CD1c-positive myeloid dendritic cell (primary cell): ENCODE measurements around the gene SCRN3.
"Not testable (repeated sequence)": the region's sequence is repeated elsewhere in the genome, so short reads cannot be mapped to it uniquely, and the experiment has no call there.

ENCODE experiments used
- DNase-seq: peaks from one replicate; pipeline ENCODE4 v3.0.0-alpha.2; 2016; ENCODE audit errors: extremely low spot score

Gene SCRN3, protein sequence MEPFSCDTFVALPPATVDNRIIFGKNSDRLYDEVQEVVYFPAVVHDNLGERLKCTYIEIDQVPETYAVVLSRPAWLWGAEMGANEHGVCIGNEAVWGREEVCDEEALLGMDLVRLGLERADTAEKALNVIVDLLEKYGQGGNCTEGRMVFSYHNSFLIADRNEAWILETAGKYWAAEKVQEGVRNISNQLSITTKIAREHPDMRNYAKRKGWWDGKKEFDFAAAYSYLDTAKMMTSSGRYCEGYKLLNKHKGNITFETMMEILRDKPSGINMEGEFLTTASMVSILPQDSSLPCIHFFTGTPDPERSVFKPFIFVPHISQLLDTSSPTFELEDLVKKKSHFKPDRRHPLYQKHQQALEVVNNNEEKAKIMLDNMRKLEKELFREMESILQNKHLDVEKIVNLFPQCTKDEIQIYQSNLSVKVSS

GRCh38 chr2:174395284-174395968, at the start of gene SCRN3:
Gene SCRN3 (plus strand): TSS chr2:174395730. CDS start chr2:174398284, 2,554 bp downstream.
- peak; percentile 83 for DNase-seq

GRCh38 chr2:174350018-174350417, 45.5 kb upstream of the SCRN3 start:
- DNase-seq = no peak

DNA sequence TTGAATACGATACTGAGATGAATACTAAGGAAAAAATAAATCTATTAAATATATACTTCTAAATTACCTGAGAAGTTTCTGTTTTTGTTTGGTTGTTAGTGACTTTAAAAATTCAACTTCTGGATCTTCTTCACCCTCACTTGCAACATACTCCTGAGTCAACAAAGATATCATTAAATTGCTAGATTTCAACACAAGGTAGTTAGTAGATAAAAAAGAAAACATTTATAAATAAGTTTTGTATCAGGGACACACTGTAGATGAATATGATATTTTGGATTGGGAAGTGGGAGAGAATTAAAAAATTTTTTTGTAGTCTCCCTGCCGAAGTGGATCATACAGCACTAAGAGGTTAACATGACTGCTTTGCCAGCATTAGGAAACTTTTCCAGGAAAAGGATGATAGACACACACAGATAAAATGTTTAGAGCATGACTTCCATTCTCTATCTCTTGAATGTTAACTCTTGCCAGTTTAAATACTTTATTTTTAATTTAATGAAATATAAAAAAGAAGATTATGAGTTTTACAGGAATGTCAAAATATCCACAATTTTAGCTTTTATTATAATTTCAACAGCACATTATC, 44.8 kb upstream of the SCRN3 start:
- DNase-seq = no peak

DNA sequence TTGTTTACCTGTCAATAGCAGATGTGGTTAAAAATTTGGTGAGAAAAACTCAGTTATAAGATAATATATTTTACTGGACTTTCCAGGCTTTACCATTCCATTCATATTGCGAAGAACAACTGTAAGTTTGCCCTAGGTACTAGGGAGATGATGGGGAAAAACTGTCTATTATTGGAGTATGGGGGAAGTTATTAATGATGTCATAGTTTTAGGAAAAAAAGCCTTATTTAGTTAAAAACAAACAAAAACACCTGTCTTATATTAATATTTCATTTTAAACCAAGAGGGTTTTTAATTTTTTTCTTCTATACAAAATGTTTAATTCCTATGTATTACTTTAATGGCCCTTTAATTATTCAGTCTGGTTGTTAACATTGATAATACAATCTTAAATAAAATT, 42.5 kb upstream of the SCRN3 start:
- DNase-seq = no peak

DNA sequence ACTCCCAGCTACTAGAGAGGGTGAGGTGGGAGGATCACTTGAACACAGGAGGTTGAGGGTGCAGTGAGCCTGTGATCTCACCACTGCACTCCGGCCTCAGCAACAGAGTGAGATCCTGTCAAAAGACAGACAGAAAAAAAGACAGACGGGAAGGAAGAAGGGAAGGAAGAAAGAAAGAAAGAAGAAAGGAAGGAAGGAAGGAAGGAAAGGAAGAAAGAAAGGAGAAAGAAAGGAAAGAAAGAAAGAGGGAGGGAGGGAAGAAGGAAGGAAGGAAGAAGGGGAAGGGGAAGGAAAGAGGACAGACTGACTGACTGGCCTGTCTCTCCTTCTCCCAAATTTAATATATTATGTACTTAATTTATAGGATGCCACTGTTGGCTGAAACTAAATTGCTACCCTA, 39.2 kb upstream of the SCRN3 start:
- no peak for DNase-seq

DNA sequence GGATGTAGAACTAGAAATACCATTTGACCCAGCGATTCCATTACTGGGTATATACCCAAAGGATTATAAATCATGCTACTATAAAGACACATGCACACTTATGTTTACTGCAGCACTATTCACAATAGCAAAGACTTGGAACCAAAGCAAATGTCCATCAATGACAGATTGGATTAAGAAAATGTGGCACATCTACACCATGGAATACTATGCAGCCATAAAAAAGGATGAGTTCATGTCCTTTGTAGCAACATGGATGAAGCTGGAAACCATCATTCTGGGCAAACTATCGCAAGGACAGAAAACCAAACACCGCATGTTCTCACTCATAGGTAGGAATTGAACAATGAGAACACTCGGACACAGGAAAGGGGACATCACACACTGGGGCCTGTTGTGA, 35.9 kb upstream of the SCRN3 start:
- not testable (repeated sequence) for DNase-seq

DNA sequence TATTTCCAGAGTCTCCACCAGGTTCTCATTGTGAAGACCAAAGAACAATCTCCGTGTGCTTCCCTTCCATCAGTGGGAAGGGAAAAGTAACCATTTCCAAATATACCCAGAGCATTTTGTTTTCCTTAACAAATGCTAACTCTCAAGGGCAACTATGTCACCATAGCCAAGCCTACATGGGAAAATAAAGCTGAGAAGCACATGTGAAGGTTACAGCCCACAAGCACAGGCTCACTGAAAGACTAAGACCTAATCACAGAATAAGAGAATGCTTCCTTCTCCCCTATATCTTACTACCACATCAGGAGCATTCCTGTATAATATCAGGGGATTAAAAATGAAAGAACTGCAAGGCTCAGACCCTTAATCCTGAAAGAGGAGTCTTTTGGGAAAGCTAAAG, 32.6 kb upstream of the SCRN3 start:
- DNase-seq = no peak

DNA sequence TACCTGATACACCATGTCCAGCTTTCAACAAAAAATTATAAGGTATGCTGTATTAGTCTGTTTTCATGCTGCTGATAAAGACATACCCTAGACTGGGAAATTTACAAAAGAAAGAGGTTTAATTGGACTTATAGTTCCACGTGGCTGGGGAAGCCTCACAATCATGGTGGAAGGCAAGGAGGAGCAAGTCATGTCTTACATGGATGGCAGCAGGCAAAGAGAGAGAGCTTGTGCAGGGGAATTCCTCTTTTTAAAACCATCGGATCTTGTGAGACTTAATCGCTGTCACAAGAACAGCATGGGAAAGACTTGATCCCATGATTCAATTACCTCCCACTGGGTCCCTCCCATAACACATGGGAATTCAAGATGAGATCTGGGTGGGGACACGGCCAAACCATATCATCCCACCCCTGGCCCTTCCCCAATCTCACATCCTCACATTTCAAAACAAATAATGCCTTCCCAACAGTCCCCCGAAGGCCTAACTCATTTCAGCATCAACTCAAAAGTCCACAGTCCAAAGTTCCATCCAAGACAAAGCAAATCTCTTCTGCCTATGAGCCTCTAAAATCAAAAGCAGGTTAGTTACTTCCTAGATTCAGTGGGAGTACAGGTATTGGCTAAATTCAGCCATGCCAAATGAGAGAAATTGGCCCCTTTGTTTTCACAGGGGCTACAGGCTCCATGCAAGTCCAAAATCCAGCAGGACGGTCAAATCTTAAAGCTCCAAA, 31.9 kb upstream of the SCRN3 start:
- DNase-seq = not testable (repeated sequence)

DNA sequence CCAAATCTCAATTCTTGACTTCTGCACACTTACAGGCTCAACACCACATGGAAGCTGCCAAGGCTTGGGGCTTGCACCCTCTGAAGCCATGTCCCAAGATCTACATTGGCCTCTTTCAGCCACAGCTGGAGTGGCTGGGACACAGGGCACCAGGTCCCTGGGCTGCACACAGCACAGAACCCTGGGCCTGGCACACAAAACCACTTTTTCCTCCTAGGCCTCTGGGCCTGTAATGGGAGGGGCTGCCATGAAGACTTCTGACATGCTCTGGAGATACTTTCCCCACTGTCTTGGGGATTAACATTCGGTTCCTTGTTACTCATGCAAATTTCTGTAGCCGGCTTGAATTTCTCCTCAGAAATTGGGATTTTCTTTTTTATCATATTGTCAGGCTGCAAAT, 30.9 kb upstream of the SCRN3 start:
- no peak for DNase-seq

DNA sequence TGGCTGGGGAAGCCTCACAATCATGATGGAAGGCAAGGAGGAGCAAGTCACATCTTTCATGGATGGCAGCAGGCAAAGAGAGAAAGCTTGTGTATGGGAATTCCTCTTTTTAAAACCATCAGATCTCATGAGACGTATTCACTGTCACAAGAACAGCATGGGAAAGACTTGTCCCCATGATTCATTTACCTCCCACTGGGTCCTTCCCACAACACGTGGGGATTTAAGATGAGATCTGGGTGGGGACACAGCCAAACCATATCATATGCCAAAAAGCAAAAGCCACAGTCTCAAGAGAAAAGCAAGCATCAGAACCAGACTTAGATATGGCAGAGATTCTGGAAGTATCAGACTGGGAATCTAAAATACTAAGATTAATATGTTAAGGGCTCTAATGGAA, 30.0 kb upstream of the SCRN3 start:
- no peak for DNase-seq

DNA sequence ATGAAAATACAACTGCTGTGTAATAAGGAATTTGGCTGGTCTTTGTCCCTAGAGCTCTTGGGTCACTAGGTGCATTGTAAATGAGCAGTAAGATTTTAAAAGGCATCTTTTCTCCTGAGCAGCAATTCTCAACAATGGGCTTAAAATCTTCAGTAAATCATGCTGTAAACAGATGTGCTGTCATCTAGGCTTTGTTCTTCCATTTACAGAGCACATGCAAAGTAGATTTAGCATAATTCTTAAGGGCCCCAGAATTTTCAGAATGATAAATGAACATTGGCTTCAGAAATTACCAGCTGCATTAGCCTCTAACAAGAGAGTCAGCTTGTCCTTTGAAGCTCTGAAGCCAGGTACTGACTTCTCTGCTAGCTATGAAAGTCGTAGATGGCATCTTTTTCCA, 26.8 kb upstream of the SCRN3 start:
- no peak for DNase-seq

- DNase-seq = no peak
Observed at GRCh38 chr2:174376967-174377366, 18.6 kb upstream of the SCRN3 start.

DNA sequence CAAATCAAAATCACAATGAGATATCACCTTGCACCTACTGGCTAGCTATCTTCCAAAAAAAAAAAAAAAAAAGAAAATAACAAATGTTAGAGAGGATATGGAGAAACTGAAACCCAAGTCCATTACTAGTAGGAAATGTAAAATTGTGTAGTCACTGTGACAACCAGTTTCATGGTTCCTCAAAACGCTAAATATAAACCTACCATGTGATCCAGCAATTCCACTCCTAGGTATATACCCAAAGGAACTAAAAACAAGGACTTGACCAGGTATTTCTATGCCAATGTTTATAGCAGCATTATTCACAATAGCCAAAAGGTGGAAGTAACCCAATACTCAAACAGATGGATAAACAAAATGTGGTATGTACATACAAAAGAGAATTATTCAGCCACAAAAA, 11.7 kb upstream of the SCRN3 start:
- peak; percentile 72 for DNase-seq

DNA sequence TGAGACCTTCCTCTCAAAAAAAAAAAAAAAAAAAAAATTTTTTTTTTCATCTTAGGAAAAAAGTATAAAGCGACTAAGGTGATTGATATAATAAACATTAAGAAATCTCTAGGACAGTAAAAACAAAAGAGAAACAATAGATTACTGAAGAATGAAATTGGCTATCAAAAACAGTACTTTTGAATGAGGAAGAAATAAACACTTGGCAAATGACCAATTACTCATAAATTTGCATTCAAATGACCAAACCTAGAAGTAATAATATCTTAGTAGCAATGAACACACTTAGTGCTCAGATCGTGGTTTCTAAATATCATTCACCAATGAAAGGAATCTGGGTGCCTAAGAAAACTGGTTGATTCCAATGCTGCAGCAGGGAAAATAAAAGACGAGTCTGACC, 10.3 kb upstream of the SCRN3 start:
- peak; percentile 48 for DNase-seq

- DNase-seq = peak; percentile 62
Observed at GRCh38 chr2:174388706-174389105, 6.8 kb upstream of the SCRN3 start.

- no peak for DNase-seq
Observed at GRCh38 chr2:174389542-174389941, 6.0 kb upstream of the SCRN3 start.

DNA sequence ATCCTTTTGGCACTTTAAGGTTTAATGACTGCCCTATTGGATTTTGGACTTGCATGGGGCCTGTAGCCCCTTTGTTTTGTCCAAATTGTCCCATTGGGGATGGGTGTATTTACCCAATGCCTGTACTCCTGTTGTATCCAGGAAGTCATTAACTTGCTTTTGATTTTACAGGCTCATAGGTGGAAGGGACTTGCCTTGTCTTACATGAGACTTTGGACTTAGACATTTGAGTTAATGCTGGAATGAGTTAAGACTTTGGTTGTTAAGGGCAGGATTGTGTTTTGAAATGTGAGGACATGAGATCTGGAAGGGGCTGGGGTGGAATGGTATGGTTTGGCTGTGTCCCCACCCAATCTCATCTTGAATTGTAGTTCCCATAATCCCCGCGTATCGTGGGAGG, 5.2 kb upstream of the SCRN3 start:
- DNase-seq = not testable (repeated sequence)

DNA sequence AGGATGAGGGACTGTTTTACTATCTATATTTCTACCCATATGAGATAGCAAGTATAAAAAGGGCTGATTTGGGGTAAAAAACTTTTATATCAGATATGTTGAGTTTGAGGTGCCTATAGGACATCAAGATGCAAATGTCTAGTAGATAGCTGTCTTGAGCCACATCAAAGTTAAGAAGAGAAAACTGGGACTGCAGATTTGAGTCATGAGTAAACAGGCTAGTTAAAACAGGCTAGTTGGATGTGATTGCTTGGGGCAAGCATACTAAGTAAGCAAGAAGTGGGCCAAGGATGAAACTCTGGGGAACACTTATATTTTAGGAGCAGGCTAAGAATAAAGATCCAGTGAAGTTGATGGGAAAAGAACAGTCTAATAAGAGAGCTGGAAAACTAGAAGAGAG, 2.8 kb upstream of the SCRN3 start:
- DNase-seq = no peak

DNA sequence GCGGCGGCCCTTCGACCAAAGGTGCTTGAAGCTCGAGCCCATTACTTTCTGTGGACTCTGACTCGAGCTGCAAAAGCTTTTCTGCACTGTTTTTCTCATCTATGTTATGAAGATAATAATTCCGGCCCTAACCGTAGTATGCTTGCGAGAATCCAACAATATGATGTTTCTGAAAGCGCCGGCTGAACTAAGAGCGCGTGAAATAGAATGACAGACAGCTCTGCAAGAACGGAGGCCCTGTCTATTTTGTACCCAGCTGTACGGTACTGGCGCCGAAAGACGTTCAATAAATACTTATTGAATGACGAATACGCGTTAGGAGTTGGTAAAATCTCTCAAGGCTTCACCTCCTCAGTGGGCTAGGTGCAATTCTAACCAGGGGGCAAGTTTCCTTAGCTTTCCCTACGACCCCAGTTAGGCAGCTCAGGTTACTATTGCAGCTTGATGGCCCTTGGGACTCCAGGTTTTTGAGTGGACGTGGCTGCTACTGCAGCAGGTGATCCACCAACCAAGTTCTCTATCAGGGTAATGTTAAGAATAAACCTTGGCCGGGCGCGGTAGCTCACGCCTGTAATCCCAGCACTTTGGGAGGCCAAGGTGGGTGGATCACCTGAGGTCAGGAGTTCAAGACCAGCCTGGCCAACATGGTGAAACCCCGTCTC, 570 bp downstream of the SCRN3 start:
- DNase-seq = no peak

DNA sequence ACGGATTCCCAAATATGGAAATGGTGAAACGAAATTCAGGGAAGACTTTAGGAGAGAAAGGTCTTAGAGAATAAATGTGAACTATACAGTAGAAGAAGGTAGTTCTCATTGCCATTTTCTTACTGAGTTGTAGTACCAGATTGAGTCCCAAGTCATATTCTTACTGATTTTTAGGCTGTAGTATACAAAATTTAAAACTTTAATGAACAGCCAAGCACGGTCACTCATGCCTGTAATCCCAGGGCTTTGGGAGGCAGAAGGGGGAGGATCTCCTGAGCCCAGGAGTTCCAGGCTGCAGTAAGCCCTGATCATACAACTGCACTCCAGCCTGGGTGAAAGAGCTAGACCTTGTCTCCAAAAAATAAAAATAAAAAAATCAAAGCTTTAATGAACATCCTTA, 2.2 kb downstream of the SCRN3 start:
- DNase-seq = no peak

DNA sequence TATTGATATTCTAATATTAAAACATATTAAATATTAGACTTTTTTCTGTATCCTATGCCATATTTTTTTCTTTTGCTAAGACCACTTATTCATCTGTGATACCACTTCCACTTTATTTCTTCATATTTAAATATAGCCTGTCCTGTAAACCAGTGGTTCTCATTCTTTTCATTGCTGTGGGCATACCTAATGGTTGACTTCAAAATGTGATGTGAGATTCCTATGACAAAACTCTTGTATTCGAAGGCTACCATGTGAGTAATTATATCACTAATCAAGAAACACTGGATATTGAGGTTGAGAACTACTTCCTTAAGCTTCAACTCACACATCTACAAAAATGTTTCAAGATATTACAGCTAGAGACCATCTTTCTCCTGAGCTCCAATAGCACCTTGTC, 3.6 kb downstream of the SCRN3 start:
- no peak for DNase-seq

- DNase-seq = no peak
Observed at GRCh38 chr2:174400853-174401252, 5.3 kb downstream of the SCRN3 start.
